Stimulated activated CD8-positive, alpha-beta memory T cell treated with anti-CD3 and anti-CD28 coated beads, Interleukin-15, amount 100 ng/mL, for 48 hours (primary cell): ENCODE data around the gene PI4K2A.
"Not testable (repeated sequence)": the region's sequence is repeated elsewhere in the genome, so short reads cannot be mapped to it uniquely, and the experiment has no call there.

Experiments used
- DNase-seq, 2 donors: peaks; one replicate each; pipeline ENCODE4 v3.0.0-alpha.2; 2020; ENCODE audit warnings: low read depth in 2 of 2

Gene PI4K2A

GRCh38 chr10:97673736-97674525, 33.5 kb downstream of the PI4K2A start:
- DNase-seq = peak; percentile 11 to 23

- DNase-seq = no peak
Observed at GRCh38 chr10:97675222-97675621, 34.8 kb downstream of the PI4K2A start.

- no peak for DNase-seq
Observed at GRCh38 chr10:97676770-97677581, 36.5 kb downstream of the PI4K2A start.

- no peak for DNase-seq
Observed at GRCh38 chr10:97679594-97679993, 39.1 kb downstream of the PI4K2A start.

- DNase-seq = no peak
Observed at GRCh38 chr10:97682042-97682441, 41.6 kb downstream of the PI4K2A start.

- DNase-seq = no peak
Observed at GRCh38 chr10:97683556-97684367, 43.3 kb downstream of the PI4K2A start.

- not testable (repeated sequence) for DNase-seq
Observed at GRCh38 chr10:97684368-97684713, 43.9 kb downstream of the PI4K2A start.

GRCh38 chr10:97684866-97685394, 44.5 kb downstream of the PI4K2A start:
- no peak for DNase-seq

GRCh38 chr10:97685395-97685958, 45.0 kb downstream of the PI4K2A start:
- DNase-seq = no peak

GRCh38 chr10:97686301-97686961, 46.0 kb downstream of the PI4K2A start:
- DNase-seq = no peak

- peak; percentile 91 to 92 for DNase-seq
Observed at GRCh38 chr10:97686962-97687784, 46.7 kb downstream of the PI4K2A start, which contains the start of gene AVPI1. Gene AVPI1, minus strand, starts transcription at chr10:97687241. Its CDS starts 7,336 bp downstream, at chr10:97679905.

GRCh38 chr10:97687785-97688781, 47.6 kb downstream of the PI4K2A start:
- DNase-seq = no peak

GRCh38 chr10:97689559-97690020, 49.1 kb downstream of the PI4K2A start:
- DNase-seq = no peak

GRCh38 chr10:97690133-97690532, 49.7 kb downstream of the PI4K2A start:
- no peak for DNase-seq

GRCh38 chr10:97698072-97698655, 57.7 kb downstream of the PI4K2A start:
- not testable (repeated sequence) for DNase-seq

- no peak for DNase-seq
Observed at GRCh38 chr10:97701438-97702069, 61.1 kb downstream of the PI4K2A start.

GRCh38 chr10:97703398-97704067, 63.1 kb downstream of the PI4K2A start:
- no peak for DNase-seq
